OCI-LY3 (cell line): ENCODE data around the gene GPHN.

Experiments
- H2AFZ ChIP-seq: fragments of 200-600, 300-600 bp; shearing (Covaris generic); 2 replicates; pipeline ENCODE4 v1.6.0; 2014; ENCODE audit warnings: antibody characterized with exemption, low read depth, low read length
- H3K27ac ChIP-seq: fragments of 200-600, 300-600 bp; sonication (generic); 2 replicates; pipeline ENCODE4 v1.5.1; 2014; ENCODE audit warnings: mild to moderate bottlenecking, low read length, moderate library complexity, mixed read lengths
- H3K27me3 ChIP-seq: fragments of 200-600, 300-600 bp; sonication (generic); 2 replicates; pipeline ENCODE4 v1.6.1; 2014; ENCODE audit warnings: low read depth, low read length, mixed read lengths
- H3K36me3 ChIP-seq: fragments of 200-600, 300-600 bp; sonication (generic); replicated peaks from 2 replicates; pipeline ENCODE3; 2014; ENCODE audit warnings: low read depth, low read length, mixed read lengths
- H3K4me1 ChIP-seq: fragments of 300-600, 200-600 bp; sonication (generic); 2 replicates; pipeline ENCODE4 v1.6.1; 2014; ENCODE audit warnings: low read length, mixed read lengths
- H3K4me2 ChIP-seq: fragments of 200-600, 300-600 bp; sonication (generic); 2 replicates; pipeline ENCODE4 v1.6.1; 2014; ENCODE audit warnings: low read length, mixed read lengths
- H3K4me3 ChIP-seq: fragments of 300-600, 200-600 bp; sonication (generic); 2 replicates; pipeline ENCODE4 v1.5.1; 2014; ENCODE audit warnings: antibody characterized with exemption, mild to moderate bottlenecking, low read length, moderate library complexity
- H3K79me2 ChIP-seq: fragments of 300-600, 200-600 bp; shearing (Covaris generic); 2 replicates; pipeline ENCODE4 v1.6.1; 2014; ENCODE audit warnings: mild to moderate bottlenecking, low read length, mixed read lengths
- H3K9ac ChIP-seq: fragments of 300-600, 200-600 bp; shearing (Covaris generic); 2 replicates; pipeline ENCODE4 v1.6.0; 2014; ENCODE audit warnings: mild to moderate bottlenecking, low read length, moderate library complexity
- H3K9me3 ChIP-seq: fragments of 200-600, 300-600 bp; shearing (Covaris generic); 2 replicates; pipeline ENCODE4 v1.6.1; 2014; ENCODE audit warnings: low read length, mixed read lengths; ENCODE audit not compliant: insufficient read depth
- H4K20me1 ChIP-seq: fragments of 200-600, 300-600 bp; sonication (generic); 2 replicates; pipeline ENCODE4 v1.6.1; 2016; ENCODE audit warnings: low read length, mixed read lengths; ENCODE audit not compliant: insufficient read depth
- CTCF ChIP-seq: fragments of 200-600, 300-600 bp; sonication (generic); IDR thresholded peaks from 2 replicates; pipeline ENCODE4 v1.5.1; 2014; ENCODE audit warnings: antibody characterized with exemption, low read length, low read depth
- EZH2phosphoT487 ChIP-seq: fragments of 200-600 bp; shearing (Covaris generic); IDR thresholded peaks from 2 replicates; pipeline ENCODE4 v1.6.1; 2018; ENCODE audit warnings: antibody characterized with exemption, mixed run types, low read depth

Gene GPHN

GRCh38 chr14:67108230-67108629 is 600.3 kb downstream of the GPHN start:
- no peak overlapping the region for H3K4me2 ChIP-seq
- no peak overlapping the region for H3K27ac ChIP-seq
- no peak for TF ChIP-seq CTCF
- no peak for TF ChIP-seq EZH2phosphoT487
- H4K20me1 ChIP-seq, result no peaks in the 10 kb centered on the region
- peaks cover 6% of the 10 kb centered on the region; the same call in 1 of the 2 replicates for H3K9me3 ChIP-seq
- no peaks in the 10 kb centered on the region for H3K4me1 ChIP-seq
- H3K4me3 ChIP-seq, result no peak overlapping the region
- no peaks in the 10 kb centered on the region for H3K27me3 ChIP-seq
- peaks cover 5% of the 10 kb centered on the region for H3K36me3 ChIP-seq
- H2AFZ ChIP-seq, result no peak overlapping the region
- H3K79me2 ChIP-seq, result no peaks in the 10 kb centered on the region
- no peak overlapping the region for H3K9ac ChIP-seq

- Histone ChIP-seq H3K36me3 (peaks cover under 1% of the 10 kb centered on the region), H4K20me1 (no peaks in the 10 kb centered on the region), H3K9ac (no peak overlapping the region), H3K27ac (no peak overlapping the region), H3K4me3 (no peak overlapping the region), H3K4me1 (no peaks in the 10 kb centered on the region), H2AFZ (no peak overlapping the region), H3K27me3 (no peaks in the 10 kb centered on the region), H3K4me2 (no peak overlapping the region), H3K79me2 (no peaks in the 10 kb centered on the region), H3K9me3 (peaks cover 3% of the 10 kb centered on the region; the same call in 1 of the 2 replicates)
- no peak for TF ChIP-seq EZH2phosphoT487
- no peak for TF ChIP-seq CTCF
Measured at GRCh38 chr14:67111022-67111421, 603.1 kb downstream of the GPHN start.

DNA sequence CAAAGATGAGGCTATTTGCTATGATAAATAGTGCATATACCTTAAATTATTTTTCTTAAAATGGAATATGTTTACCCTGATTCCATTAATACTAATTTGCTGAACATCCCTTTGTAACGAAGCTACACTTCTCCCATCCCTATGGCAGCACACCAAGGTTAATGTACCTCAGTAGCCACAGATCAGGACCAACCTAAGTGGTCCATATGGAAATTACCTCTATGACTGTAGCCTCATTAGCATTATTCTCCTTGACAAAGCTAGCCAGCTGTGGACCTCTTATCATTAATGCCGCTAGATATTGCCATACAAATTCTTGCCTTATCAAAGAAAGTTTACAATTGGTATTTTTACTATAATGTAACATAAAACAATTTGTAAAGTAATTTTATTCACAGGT is 604.4 kb downstream of the GPHN start:
- H3K27me3 ChIP-seq, result no peaks in the 10 kb centered on the region
- H3K4me3 ChIP-seq, result no peak overlapping the region
- no peak overlapping the region for H3K4me2 ChIP-seq
- H3K79me2 ChIP-seq, result no peaks in the 10 kb centered on the region
- H3K27ac ChIP-seq, result no peak overlapping the region
- H3K36me3 ChIP-seq, result no peaks in the 10 kb centered on the region
- TF ChIP-seq EZH2phosphoT487, result no peak
- TF ChIP-seq CTCF, result no peak
- H4K20me1 ChIP-seq, result no peaks in the 10 kb centered on the region
- no peaks in the 10 kb centered on the region for H3K9me3 ChIP-seq
- H3K4me1 ChIP-seq, result no peaks in the 10 kb centered on the region
- H2AFZ ChIP-seq, result no peak overlapping the region
- no peak overlapping the region for H3K9ac ChIP-seq

DNA sequence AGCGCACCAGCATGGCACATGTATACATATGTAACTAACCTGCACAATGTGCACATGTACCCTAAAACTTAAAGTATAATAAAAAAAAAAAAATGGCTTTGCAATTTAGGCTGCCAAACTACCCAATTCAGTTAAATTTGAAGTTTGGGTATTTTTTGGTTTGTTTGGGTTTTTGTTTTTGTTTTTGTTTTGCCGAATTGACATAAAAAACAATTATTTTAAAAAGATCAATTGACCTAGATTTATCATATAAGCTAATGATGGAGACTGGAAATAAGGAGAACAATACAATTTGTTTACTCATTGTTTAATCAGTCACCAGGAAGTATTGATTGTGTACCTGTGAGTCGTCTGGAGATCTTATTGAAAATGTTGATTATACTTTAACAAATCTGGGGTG is 619.2 kb downstream of the GPHN start:
- no peak for TF ChIP-seq CTCF
- no peak for TF ChIP-seq EZH2phosphoT487
- H3K36me3 ChIP-seq, result no peaks in the 10 kb centered on the region
- no peaks in the 10 kb centered on the region for H3K4me1 ChIP-seq
- no peak overlapping the region for H3K9ac ChIP-seq
- no peak overlapping the region for H2AFZ ChIP-seq
- no peaks in the 10 kb centered on the region for H3K27me3 ChIP-seq
- H4K20me1 ChIP-seq, result no peaks in the 10 kb centered on the region
- H3K27ac ChIP-seq, result no peak overlapping the region
- no peaks in the 10 kb centered on the region for H3K79me2 ChIP-seq
- H3K4me2 ChIP-seq, result no peak overlapping the region
- H3K9me3 ChIP-seq, result no peaks in the 10 kb centered on the region
- H3K4me3 ChIP-seq, result no peak overlapping the region
